Sigmoid colon (tissue), 4 donors: Measurements from ENCODE around the gene OR6S1.

Experiments
- CTCF ChIP-seq, 4 experiments: fragments of 450-650 bp in 3 of 4; fragments of 200-600 bp in 1 of 4; IDR thresholded peaks; one replicate each; pipeline ENCODE4 v1.5.1; 2016 to 2019; ENCODE audit warnings: antibody characterized with exemption in 4 of 4, mild to moderate bottlenecking in 3 of 4, moderate library complexity in 2 of 4
- POLR2A ChIP-seq, 2 donors: fragments of 450-650 bp; IDR thresholded peaks; one replicate each; pipeline ENCODE4 v1.6.1; 2016; ENCODE audit warnings: antibody characterized with exemption in 2 of 2, mild to moderate bottlenecking in 2 of 2, moderate library complexity in 2 of 2
- POLR2AphosphoS5 ChIP-seq, 4 donors: sonication (generic); formaldehyde crosslinking; IDR thresholded peaks; one replicate each; pipeline ENCODE4 v1.6.1; 2017; ENCODE audit warnings: antibody characterized with exemption in 4 of 4

- no peak for TF ChIP-seq CTCF (IDR thresholded peaks at IDR 0.05)
- TF ChIP-seq POLR2A (IDR thresholded peaks at IDR 0.05): no peak
- no peak for TF ChIP-seq POLR2AphosphoS5 (IDR thresholded peaks at IDR 0.05)
Measured at GRCh38 chr14:20667957-20668356, 26.5 kb upstream of the OR6S1 start.
